SK-N-SH (cell line): ENCODE data around the gene GPR161. TPM values are rescaled to one million over a fixed set of nuclear protein-coding genes. Genes with fewer than 3 reads are reported as not detected.

Experiments used
- CTCF ChIA-PET: fragments of 300-600, 350-600 bp; formaldehyde crosslinking; extraction: SDS; loops from one replicate; lab custom pipeline; 2021; lab: Yijun Ruan, JAX
- POLR2A ChIA-PET: fragments of 350-600 bp; sonication (Branson Sonifier 250); formaldehyde crosslinking; extraction: SDS; loops from one replicate; lab custom pipeline; 2020; ENCODE audit warnings: antibody characterized with exemption, inconsistent platforms; lab: Yijun Ruan, JAX
- DNase-seq: peaks from one replicate; pipeline ENCODE4 v3.0.0; 2012
- H2AFZ ChIP-seq: fragments of 200-600 bp; sonication (generic); 2 replicates; pipeline ENCODE4 v1.8.1; 2016; ENCODE audit warnings: antibody characterized with exemption, mild to moderate bottlenecking, low read depth
- H3F3A ChIP-seq: fragments of 200-600 bp; sonication (generic); replicated peaks from 2 replicates; pipeline ENCODE3; 2016; ENCODE audit warnings: antibody characterized with exemption, mild to moderate bottlenecking; ENCODE audit not compliant: insufficient read depth
- H3K27ac ChIP-seq, 2 experiments: fragments of 200-500 bp in 1 of 2; fragments of 200-600 bp in 1 of 2; sonication (Bioruptor generic) in 1 of 2; sonication (generic), shearing (Covaris generic) in 1 of 2; 2 replicates each; pipeline versions ENCODE4 v1.5.1 to v1.6.1; 2014 to 2016; ENCODE audit warnings: low read depth in 2 of 2, inconsistent platforms in 1 of 2, low read length in 1 of 2, mild to moderate bottlenecking in 1 of 2, mixed read lengths in 1 of 2
- H3K27me3 ChIP-seq: fragments of 200-600 bp; sonication (generic), shearing (Covaris generic); 2 replicates; pipeline ENCODE4 v1.6.1; 2016; ENCODE audit warnings: mixed run types; ENCODE audit not compliant: insufficient read depth
- H3K36me3 ChIP-seq, 2 experiments: fragments of 200-500 bp in 1 of 2; fragments of 200-600 bp in 1 of 2; sonication (Bioruptor generic) in 1 of 2; sonication (generic) in 1 of 2; replicated peaks in 1 of 2; 2 replicates each; pipeline versions ENCODE3 to v1.5.1; 2014 to 2016; ENCODE audit warnings: low read length in 1 of 2, mild to moderate bottlenecking in 1 of 2; ENCODE audit not compliant: insufficient read depth in 2 of 2, control insufficient read depth in 1 of 2
- H3K4me1 ChIP-seq, 2 experiments: fragments of 200-500 bp in 1 of 2; fragments of 200-600 bp in 1 of 2; sonication (Bioruptor generic) in 1 of 2; sonication (generic), shearing (Covaris generic) in 1 of 2; 2 replicates each; pipeline versions ENCODE4 v1.5.1 to v1.6.1; 2014 to 2016; ENCODE audit warnings: low read depth in 1 of 2, low read length in 1 of 2, mixed run types in 1 of 2; ENCODE audit not compliant: insufficient read depth in 2 of 2, control insufficient read depth in 1 of 2
- H3K4me2 ChIP-seq: fragments of 200-600 bp; sonication (generic), shearing (Covaris generic); 2 replicates; pipeline ENCODE4 v1.6.1; 2017; ENCODE audit warnings: mixed run types
- H3K4me3 ChIP-seq, 2 experiments: fragments of 200-500 bp in 1 of 2; fragments of 200-600 bp in 1 of 2; sonication (Bioruptor generic) in 1 of 2; sonication (generic), shearing (Covaris generic) in 1 of 2; 2 replicates each; pipeline versions ENCODE4 v1.5.1 to v1.8.1; 2014 to 2016; ENCODE audit warnings: low read depth in 2 of 2, inconsistent platforms in 1 of 2, low read length in 1 of 2, mild to moderate bottlenecking in 1 of 2, mixed read lengths in 1 of 2, moderate library complexity in 1 of 2
- H3K79me2 ChIP-seq: fragments of 200-600 bp; sonication (generic); 2 replicates; pipeline ENCODE4 v1.8.1; 2017; ENCODE audit warnings: mild to moderate bottlenecking; ENCODE audit not compliant: insufficient read depth
- H3K9ac ChIP-seq: fragments of 200-600 bp; sonication (generic); 2 replicates; pipeline ENCODE4 v1.6.1; 2017; ENCODE audit warnings: mixed run types
- H3K9me2 ChIP-seq: fragments of 200-600 bp; sonication (generic); 2 replicates; pipeline ENCODE4 v1.6.1; 2017; ENCODE audit warnings: mixed run types
- H3K9me3 ChIP-seq: fragments of 200-600 bp; sonication (generic); 2 replicates; pipeline ENCODE4 v1.6.1; 2017; ENCODE audit warnings: mixed run types, mild to moderate bottlenecking, moderate library complexity
- H4K20me1 ChIP-seq: fragments of 200-600 bp; sonication (generic); 2 replicates; pipeline ENCODE4 v1.6.1; 2017; ENCODE audit warnings: mild to moderate bottlenecking, mixed run types; ENCODE audit not compliant: insufficient read depth
- CHD2 ChIP-seq: fragments of 150-350 bp; IDR thresholded peaks from 2 replicates; pipeline ENCODE4 v1.6.1; 2018; ENCODE audit warnings: low read length; ENCODE audit not compliant: partially characterized antibody
- CTCF ChIP-seq: fragments of 200-600 bp; sonication (generic); IDR thresholded peaks from 2 replicates; pipeline ENCODE4 v1.6.1; 2017; ENCODE audit warnings: antibody characterized with exemption, mild to moderate bottlenecking, moderate library complexity
- EP300 ChIP-seq, 2 experiments: IDR thresholded peaks; 2 replicates each; pipeline versions ENCODE4 v1.4.0 to v1.6.1; 2012; ENCODE audit warnings: borderline replicate concordance in 1 of 2, low read depth in 1 of 2, low read length in 1 of 2
- FOSL2 ChIP-seq: IDR thresholded peaks from 2 replicates; pipeline ENCODE4 v1.4.0; 2012; ENCODE audit warnings: low read depth, mild to moderate bottlenecking, moderate library complexity, borderline replicate concordance
- FOXJ3 ChIP-seq: sonication (generic); formaldehyde crosslinking; IDR thresholded peaks from 2 replicates; pipeline ENCODE4 v1.5.1; 2020; ENCODE audit warnings: mild to moderate bottlenecking, missing genetic modification reagents
- FOXM1 ChIP-seq: IDR thresholded peaks from 2 replicates; pipeline ENCODE4 v1.4.0; 2012; ENCODE audit warnings: low read depth, mild to moderate bottlenecking
- GATA2 ChIP-seq: sonication (generic); formaldehyde crosslinking; IDR thresholded peaks from 2 replicates; pipeline ENCODE4 v1.5.0; 2020; ENCODE audit warnings: mild to moderate bottlenecking, missing genetic modification reagents
- JUND ChIP-seq: IDR thresholded peaks from 2 replicates; pipeline ENCODE4 v1.4.0; 2012
- RCOR1 ChIP-seq: fragments of 150-350 bp; IDR thresholded peaks from 2 replicates; pipeline ENCODE4 v1.6.1; 2017; ENCODE audit warnings: antibody characterized with exemption, low read length
- RFX5 ChIP-seq: IDR thresholded peaks from 2 replicates; pipeline ENCODE4 v1.6.1; 2012; ENCODE audit warnings: mild to moderate bottlenecking, improper control_type of control experiment, low read length
- SMC3 ChIP-seq: IDR thresholded peaks from 2 replicates; pipeline ENCODE4 v1.6.1; 2012; ENCODE audit warnings: low read depth, low read length, improper control_type of control experiment
- TEAD4 ChIP-seq: IDR thresholded peaks from 2 replicates; pipeline ENCODE4 v1.4.0; 2012; ENCODE audit warnings: mild to moderate bottlenecking, borderline replicate concordance; ENCODE audit not compliant: insufficient read depth
- USF1 ChIP-seq: IDR thresholded peaks from 2 replicates; pipeline ENCODE4 v1.4.0; 2012; ENCODE audit warnings: low read depth, borderline replicate concordance
- YY1 ChIP-seq: IDR thresholded peaks from 2 replicates; pipeline ENCODE4 v1.4.0; 2012; ENCODE audit warnings: low read depth, mild to moderate bottlenecking
- WGBS: methylation state at CpG from one replicate; pipeline ENCODE4 v1.1.6; 2017; ENCODE audit warnings: low lambda C conversion rate; 5-methylcytosine and 5-hydroxymethylcytosine counted together
- polyA plus RNA-seq, 3 experiments: library from polyadenylated mRNA; depleted of rRNA; stranded (reverse); fragments of >200 nt; gene quantifications; 2 replicates each; pipeline ENCODE4 v1.2.3, GENCODE V29; 2012
- TF ChIP-seq, protein P1 (sequence below): IDR thresholded peaks from 2 replicates; pipeline ENCODE4 v1.6.1; 2012; ENCODE audit warnings: mild to moderate bottlenecking, low read depth, low read length, moderate library complexity

The GPR161 gene
- polyA plus RNA-seq, 1 of the 3 experiments (the other 2 are of a cell fraction): 20.1 TPM

GRCh38 chr1:168102487-168102886 lies 34.2 kb downstream of the GPR161 start:
- Histone ChIP-seq H3K27ac (no peak overlapping the region; a peak in 1 of 4 replicates), H3K9me3 (no peaks in the 10 kb centered on the region), H3K27me3 (no peaks in the 10 kb centered on the region), H3K4me3 (no peak overlapping the region)
- ChIA-PET CTCF (interaction anchor here (1.8 to 3.3 kb wide), 3 partner anchors 16 to 43 kb away, joined by 8 to 14 read pairs (median 10); no protein-coding TSS in a partner anchor), POLR2A (no interaction called here)
- DNase-seq: no peak
- no peak for TF ChIP-seq FOXM1
- TF ChIP-seq USF1: no peak
- TF ChIP-seq CHD2: no peak
- TF ChIP-seq RCOR1: no peak
- no peak for TF ChIP-seq JUND
- no peak for TF ChIP-seq YY1
- TF ChIP-seq CTCF: no peak
- no peak for TF ChIP-seq SMC3
- TF ChIP-seq GATA2 (CRISPR knock-in tag): no peak
- TF ChIP-seq TEAD4: no peak
- TF ChIP-seq EP300 (IDR thresholded peaks at IDR 0.05; ENCODE audit: borderline replicate concordance in 1 of 2, low read depth in 1 of 2, low read length in 1 of 2): no peak
- TF ChIP-seq FOXJ3 (CRISPR knock-in tag): no peak
- no peak for TF ChIP-seq FOSL2
- TF ChIP-seq, protein P1, sequence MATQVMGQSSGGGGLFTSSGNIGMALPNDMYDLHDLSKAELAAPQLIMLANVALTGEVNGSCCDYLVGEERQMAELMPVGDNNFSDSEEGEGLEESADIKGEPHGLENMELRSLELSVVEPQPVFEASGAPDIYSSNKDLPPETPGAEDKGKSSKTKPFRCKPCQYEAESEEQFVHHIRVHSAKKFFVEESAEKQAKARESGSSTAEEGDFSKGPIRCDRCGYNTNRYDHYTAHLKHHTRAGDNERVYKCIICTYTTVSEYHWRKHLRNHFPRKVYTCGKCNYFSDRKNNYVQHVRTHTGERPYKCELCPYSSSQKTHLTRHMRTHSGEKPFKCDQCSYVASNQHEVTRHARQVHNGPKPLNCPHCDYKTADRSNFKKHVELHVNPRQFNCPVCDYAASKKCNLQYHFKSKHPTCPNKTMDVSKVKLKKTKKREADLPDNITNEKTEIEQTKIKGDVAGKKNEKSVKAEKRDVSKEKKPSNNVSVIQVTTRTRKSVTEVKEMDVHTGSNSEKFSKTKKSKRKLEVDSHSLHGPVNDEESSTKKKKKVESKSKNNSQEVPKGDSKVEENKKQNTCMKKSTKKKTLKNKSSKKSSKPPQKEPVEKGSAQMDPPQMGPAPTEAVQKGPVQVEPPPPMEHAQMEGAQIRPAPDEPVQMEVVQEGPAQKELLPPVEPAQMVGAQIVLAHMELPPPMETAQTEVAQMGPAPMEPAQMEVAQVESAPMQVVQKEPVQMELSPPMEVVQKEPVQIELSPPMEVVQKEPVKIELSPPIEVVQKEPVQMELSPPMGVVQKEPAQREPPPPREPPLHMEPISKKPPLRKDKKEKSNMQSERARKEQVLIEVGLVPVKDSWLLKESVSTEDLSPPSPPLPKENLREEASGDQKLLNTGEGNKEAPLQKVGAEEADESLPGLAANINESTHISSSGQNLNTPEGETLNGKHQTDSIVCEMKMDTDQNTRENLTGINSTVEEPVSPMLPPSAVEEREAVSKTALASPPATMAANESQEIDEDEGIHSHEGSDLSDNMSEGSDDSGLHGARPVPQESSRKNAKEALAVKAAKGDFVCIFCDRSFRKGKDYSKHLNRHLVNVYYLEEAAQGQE: no peak
- no peak for TF ChIP-seq RFX5
- TF ChIP-seq, all 33 proteins: peak for 0
- no peak overlapping the region for H2AFZ ChIP-seq
- H3K4me2 ChIP-seq: no peak overlapping the region
- H3K9ac ChIP-seq: no peak overlapping the region
- H3F3A ChIP-seq: no peaks in the 10 kb centered on the region
- 83% methylated on average over 1 of the region's 1 CpG for WGBS
- peaks cover 17% of the 10 kb centered on the region for H3K79me2 ChIP-seq
- no peaks in the 10 kb centered on the region for H3K9me2 ChIP-seq
- peaks cover 13 to 39% of the 10 kb centered on the region in 2 experiments for H3K36me3 ChIP-seq
- H3K4me1 ChIP-seq: peaks cover 0 to 17% of the 10 kb centered on the region in 2 experiments; a peak in 1 of 4 replicates
- no peaks in the 10 kb centered on the region for H4K20me1 ChIP-seq
